ENCODE data around the gene KIF3A.

DNA sequence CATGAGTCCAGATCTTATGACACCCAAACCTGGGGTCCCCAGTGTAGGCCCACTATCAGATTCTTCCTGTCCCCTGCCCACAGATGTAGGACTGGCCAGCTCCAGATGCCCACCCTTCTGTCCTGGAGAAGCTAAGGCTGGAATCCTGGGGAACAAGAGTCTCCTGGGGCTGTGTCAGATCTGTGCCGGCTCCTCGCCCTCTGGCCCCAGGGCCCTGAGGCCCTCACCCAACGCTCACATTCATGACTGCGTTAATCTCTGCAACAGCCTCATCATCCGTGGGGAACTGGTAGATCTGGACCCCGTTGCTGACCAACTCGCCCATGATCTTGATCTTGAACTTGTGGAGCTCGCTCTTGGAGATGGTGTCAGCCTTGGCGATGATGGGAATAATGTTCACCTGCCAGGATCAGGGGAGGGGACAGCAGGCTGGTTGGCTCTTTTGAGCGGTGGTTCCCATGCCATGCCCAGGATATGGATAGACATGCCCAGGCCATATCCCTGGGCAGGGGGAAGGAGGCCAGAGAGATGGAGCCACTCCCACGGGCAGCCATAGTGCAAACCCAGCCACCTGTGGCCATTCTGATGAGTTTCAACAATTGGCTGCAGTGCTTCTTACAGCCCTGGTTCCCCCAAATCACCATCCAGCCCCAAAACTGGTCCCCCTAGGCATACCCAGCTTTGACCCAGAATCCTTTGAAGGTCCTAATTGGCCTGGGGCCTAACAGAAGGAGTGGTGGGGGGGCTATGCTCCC, 25.1 kb upstream of the KIF3A start:
- TF ChIP-seq, protein P1, sequence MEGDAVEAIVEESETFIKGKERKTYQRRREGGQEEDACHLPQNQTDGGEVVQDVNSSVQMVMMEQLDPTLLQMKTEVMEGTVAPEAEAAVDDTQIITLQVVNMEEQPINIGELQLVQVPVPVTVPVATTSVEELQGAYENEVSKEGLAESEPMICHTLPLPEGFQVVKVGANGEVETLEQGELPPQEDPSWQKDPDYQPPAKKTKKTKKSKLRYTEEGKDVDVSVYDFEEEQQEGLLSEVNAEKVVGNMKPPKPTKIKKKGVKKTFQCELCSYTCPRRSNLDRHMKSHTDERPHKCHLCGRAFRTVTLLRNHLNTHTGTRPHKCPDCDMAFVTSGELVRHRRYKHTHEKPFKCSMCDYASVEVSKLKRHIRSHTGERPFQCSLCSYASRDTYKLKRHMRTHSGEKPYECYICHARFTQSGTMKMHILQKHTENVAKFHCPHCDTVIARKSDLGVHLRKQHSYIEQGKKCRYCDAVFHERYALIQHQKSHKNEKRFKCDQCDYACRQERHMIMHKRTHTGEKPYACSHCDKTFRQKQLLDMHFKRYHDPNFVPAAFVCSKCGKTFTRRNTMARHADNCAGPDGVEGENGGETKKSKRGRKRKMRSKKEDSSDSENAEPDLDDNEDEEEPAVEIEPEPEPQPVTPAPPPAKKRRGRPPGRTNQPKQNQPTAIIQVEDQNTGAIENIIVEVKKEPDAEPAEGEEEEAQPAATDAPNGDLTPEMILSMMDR (IDR thresholded peaks at IDR 0.05) = no peak
- TF ChIP-seq POLR2A (IDR thresholded peaks at IDR 0.05) = no peak
